Endothelial cell of umbilical vein (primary cell): ENCODE results near the gene VGLL4. TPM values are rescaled to one million over a fixed set of nuclear protein-coding genes. Genes with fewer than 3 reads are reported as not detected.

Experiments used
- BruUV-seq: library from RNA; stranded (reverse); fragments of 400-500 nt; replicated peaks from 2 replicates; lab custom pipeline; 2021; lab: Mats Ljungman, UMichigan
- CTCF ChIA-PET: fragments of 300-600, 350-600 bp; sonication (Branson Sonifier 250); formaldehyde crosslinking; loops from one replicate; lab custom pipeline; 2021; ENCODE audit warnings: antibody characterized with exemption, inconsistent platforms; lab: Charles Lee
- POLR2A ChIA-PET: fragments of 300-600, 350-600 bp; sonication (Branson Sonifier 250); formaldehyde crosslinking; loops from one replicate; lab custom pipeline; 2021; ENCODE audit warnings: antibody characterized with exemption, inconsistent platforms; lab: Charles Lee
- DNase-seq: peaks from one replicate; pipeline ENCODE4 v3.0.0-alpha.2; 2011; ENCODE audit warnings: low read depth, low spot score
- FAIRE-seq: peaks from 2 replicates; lab custom pipeline; 2011; peaks lifted over from hg19 to GRCh38; lab: Jason Lieb, UNC
- H2AFZ ChIP-seq: 2 replicates; pipeline ENCODE4 v1.6.0; 2012; ENCODE audit warnings: low read depth, low read length, control low read depth, inconsistent platforms
- H3K27ac ChIP-seq: 2 replicates; pipeline ENCODE4 v1.5.1; 2011; ENCODE audit warnings: low read depth, mild to moderate bottlenecking, control low read depth, low read length, moderate library complexity; ENCODE audit not compliant: insufficient read depth
- H3K27me3 ChIP-seq, 2 experiments: 2 replicates each; pipeline versions ENCODE4 v1.6.0 to v1.6.1; 2011; ENCODE audit warnings: low read length in 2 of 2, mixed read lengths in 1 of 2; ENCODE audit not compliant: control insufficient read depth in 2 of 2, insufficient read depth in 2 of 2
- H3K36me3 ChIP-seq, 2 experiments: 2 replicates in 1 of 2; 3 replicates in 1 of 2; pipeline ENCODE4 v1.5.1; 2011; ENCODE audit warnings: low read length in 2 of 2, mild to moderate bottlenecking in 1 of 2, moderate library complexity in 1 of 2; ENCODE audit not compliant: control insufficient read depth in 2 of 2, insufficient read depth in 2 of 2; ENCODE audit errors: extremely low read depth in 1 of 2
- H3K4me1 ChIP-seq: 3 replicates; pipeline ENCODE4 v1.5.1; 2011; ENCODE audit warnings: mild to moderate bottlenecking, low read length; ENCODE audit not compliant: control insufficient read depth, insufficient read depth; ENCODE audit errors: extremely low read depth
- H3K4me2 ChIP-seq: 2 replicates; pipeline ENCODE4 v1.6.1; 2011; ENCODE audit warnings: low read length, control low read depth, mixed read lengths; ENCODE audit not compliant: insufficient read depth
- H3K4me3 ChIP-seq, 3 experiments: fragments of 200-600 bp in 1 of 3; sonication (generic), shearing (Covaris generic) in 1 of 3; replicated peaks in 1 of 3; 2 replicates each; pipeline ENCODE4 v1.5.1; 2011 to 2016; ENCODE audit warnings: control low read depth in 3 of 3, low read length in 3 of 3, mild to moderate bottlenecking in 2 of 3, inconsistent platforms in 1 of 3, low read depth in 1 of 3, moderate library complexity in 1 of 3; ENCODE audit not compliant: insufficient read depth in 1 of 3
- H3K79me2 ChIP-seq: 2 replicates; pipeline ENCODE4 v1.6.0; 2012; ENCODE audit warnings: low read length, inconsistent platforms; ENCODE audit not compliant: control insufficient read depth, insufficient read depth
- H3K9ac ChIP-seq: replicated peaks from 2 replicates; pipeline ENCODE3; 2011; ENCODE audit warnings: low read length, control low read depth; ENCODE audit not compliant: insufficient read depth; ENCODE audit errors: extremely low read depth
- H3K9me1 ChIP-seq: replicated peaks from 3 replicates; pipeline ENCODE4 v1.6.0; 2011; ENCODE audit warnings: mild to moderate bottlenecking, low read length; ENCODE audit not compliant: control insufficient read depth, insufficient read depth; ENCODE audit errors: extremely low read depth
- H3K9me3 ChIP-seq: replicated peaks from 2 replicates; pipeline ENCODE4 v1.5.1; 2012; ENCODE audit warnings: low read length, inconsistent platforms; ENCODE audit not compliant: control insufficient read depth, insufficient read depth
- H4K20me1 ChIP-seq: replicated peaks from 2 replicates; pipeline ENCODE3; 2011; ENCODE audit warnings: mild to moderate bottlenecking, low read length; ENCODE audit not compliant: control insufficient read depth, insufficient read depth; ENCODE audit errors: extremely low read depth
- CTCF ChIP-seq, 2 donors: IDR thresholded peaks; 1 replicate in 1 of 2; 2 replicates in 1 of 2; pipeline ENCODE4 v1.5.1; 2011; ENCODE audit warnings: low read length in 2 of 2, mild to moderate bottlenecking in 2 of 2, moderate library complexity in 2 of 2, control low read depth in 1 of 2, inconsistent platforms in 1 of 2, low read depth in 1 of 2; ENCODE audit not compliant: insufficient read depth in 1 of 2; ENCODE audit errors: extremely low read depth in 1 of 2
- EZH2 ChIP-seq: IDR thresholded peaks from 2 replicates; pipeline ENCODE4 v1.6.1; 2012; ENCODE audit warnings: borderline replicate concordance, low read depth, mild to moderate bottlenecking, moderate library complexity, low read length, inconsistent platforms; ENCODE audit not compliant: severe bottlenecking
- FOS ChIP-seq: IDR thresholded peaks from 2 replicates; pipeline ENCODE4 v1.6.1; 2011; ENCODE audit warnings: mild to moderate bottlenecking, low read length, moderate library complexity, borderline replicate concordance; ENCODE audit not compliant: insufficient read depth
- GATA2 ChIP-seq: IDR thresholded peaks from 2 replicates; pipeline ENCODE4 v1.7.0; 2011; ENCODE audit warnings: low read depth, mild to moderate bottlenecking, moderate library complexity, mixed read lengths, low read length; ENCODE audit not compliant: insufficient read length, insufficient read depth
- JUN ChIP-seq: IDR thresholded peaks from 2 replicates; pipeline ENCODE4 v1.6.1; 2011; ENCODE audit warnings: borderline replicate concordance, low read depth; ENCODE audit not compliant: insufficient read length, insufficient read depth
- MYC ChIP-seq: IDR thresholded peaks from one replicate; pipeline ENCODE4 v1.6.1; 2011; ENCODE audit warnings: mild to moderate bottlenecking, low read depth, low read length
- POLR2A ChIP-seq: IDR thresholded peaks from 2 replicates; pipeline ENCODE4 v1.6.1; 2012; ENCODE audit warnings: low read depth, mild to moderate bottlenecking, control low read depth, low read length
- POLR2AphosphoS5 ChIP-seq: IDR thresholded peaks from 2 replicates; pipeline ENCODE4 v1.6.1; 2012; ENCODE audit warnings: low read depth, mild to moderate bottlenecking, control low read depth, low read length, moderate library complexity; ENCODE audit not compliant: insufficient read depth
- dilution Hi-C: fragments of 300-500 bp; cut with MboI; formaldehyde crosslinking; loops from one replicate; pipeline ENCODE4 v1.15.0; 2019; ENCODE audit warnings: low sequenced_read_pairs; ENCODE audit not compliant: extremely low pct_ligation_motif_present
- intact Hi-C: fragments of 100-400 bp; cut with micrococcal nuclease; formaldehyde crosslinking; loops from one replicate; pipeline ENCODE4 v1.10.0; 2022
- polyA plus RNA-seq, 4 experiments: library from polyadenylated mRNA; depleted of rRNA in 3 of 4; stranded (reverse) in 3 of 4; unstranded in 1 of 4; fragments of >200 nt; gene quantifications; 2 replicates each; pipeline versions ENCODE4 v1.2.1 to v1.2.3, GENCODE V29; 2011 to 2012; ENCODE audit warnings: missing spikeins in 1 of 4
- total RNA-seq: library from RNA; stranded (reverse); gene quantifications from 2 replicates; pipeline ENCODE4 v1.2.3, GENCODE V29; 2021
- TF ChIP-seq, protein P1 (sequence below): IDR thresholded peaks from 2 replicates; pipeline ENCODE4 v1.6.1; 2011; ENCODE audit not compliant: insufficient read depth, insufficient read length

VGLL4 gene
- total and polyA plus RNA-seq, 2 donors (not counting 3 experiments of a cell fraction or from before 2014, with no cell fraction given), result 67.0 to 78.9 TPM

DNA sequence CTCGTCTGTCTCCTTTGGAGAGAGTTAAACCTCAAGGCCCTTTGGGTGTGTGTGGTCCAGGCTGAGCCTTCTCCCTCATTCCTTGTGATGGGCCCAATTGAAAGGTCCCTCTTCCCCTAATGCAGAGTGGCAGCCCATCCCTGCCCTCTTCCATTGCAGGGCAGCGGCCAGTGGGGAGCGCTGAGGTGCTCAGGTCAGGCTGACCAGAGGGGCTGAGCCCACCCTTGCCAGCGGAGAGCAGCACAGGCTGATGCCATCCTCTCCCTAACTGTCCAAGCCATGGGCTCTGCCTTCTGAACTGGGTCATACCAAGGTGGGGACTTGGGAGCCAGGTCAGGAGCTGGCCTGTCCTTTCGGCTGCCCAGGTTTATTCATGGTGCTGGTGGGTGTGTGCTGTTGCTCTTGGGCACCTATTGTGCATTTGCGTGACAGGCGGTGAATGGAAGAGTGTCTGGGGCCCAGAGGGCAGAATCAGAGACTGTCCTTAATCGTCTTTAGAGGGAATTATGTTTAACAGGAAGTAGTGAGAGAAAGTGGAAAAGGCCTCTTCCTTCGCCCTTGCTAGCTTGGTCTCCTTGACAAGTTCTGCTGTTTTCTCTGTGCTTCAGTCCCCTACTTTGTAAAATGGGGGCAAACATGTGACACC is 96.9 kb downstream of the VGLL4 start:
- Histone ChIP-seq H3K9me3 (no peaks in the 10 kb centered on the region), H4K20me1 (no peaks in the 10 kb centered on the region), H3K4me1 (peaks cover 15% of the 10 kb centered on the region), H3K27me3 (no peaks in the 10 kb centered on the region), H3K4me3 (no peak overlapping the region), H3K27ac (no peak overlapping the region), H3K79me2 (no peaks in the 10 kb centered on the region), H2AFZ (no peak overlapping the region), H3K36me3 (no peaks in the 10 kb centered on the region), H3K9me1 (no peaks in the 10 kb centered on the region), H3K4me2 (no peak overlapping the region), H3K9ac (no peak overlapping the region)
- BruUV-seq, result no TSS peak
- intact Hi-C loops, result no loop called here
- ChIA-PET POLR2A (interaction anchor here (0.6 kb wide), 1 partner anchor 211 kb away, joined by 4 read pairs; no protein-coding TSS in a partner anchor), CTCF (no interaction called here)
- dilution Hi-C loops, result no loop called here
- DNase-seq, result no peak
- TF ChIP-seq FOS (no peak), POLR2AphosphoS5 (no peak), JUN (no peak), MYC (no peak), POLR2A (no peak), EZH2 (no peak), GATA2 (no peak), CTCF (IDR thresholded peaks at IDR 0.05; ENCODE audit: extremely low read depth in 1 of 2, insufficient read depth in 1 of 2, low read depth in 1 of 2, low read length in 2 of 2) (no peak)
- TF ChIP-seq, protein P1, sequence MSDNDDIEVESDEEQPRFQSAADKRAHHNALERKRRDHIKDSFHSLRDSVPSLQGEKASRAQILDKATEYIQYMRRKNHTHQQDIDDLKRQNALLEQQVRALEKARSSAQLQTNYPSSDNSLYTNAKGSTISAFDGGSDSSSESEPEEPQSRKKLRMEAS, result no peak
- FAIRE-seq, result no peak
